BLaER1 treated with 17β-estradiol and CSF1 and Interleukin-3, amounts not matched to agents 10 nM and 100 nM (cell line): Measurements from ENCODE around the gene C1orf94.
"Not testable (repeated sequence)": the region's sequence is repeated elsewhere in the genome, so short reads cannot be mapped to it uniquely, and the experiment has no call there.

ENCODE experiments used
- H3K27ac ChIP-seq, 11 experiments: shearing (Covaris generic); formaldehyde crosslinking; 2 replicates each; pipeline ENCODE4 v1.8.1; 2022
- H3K27me3 ChIP-seq, 11 experiments: shearing (Covaris generic); formaldehyde crosslinking; 2 replicates each; pipeline ENCODE4 v1.8.1; 2022
- H3K36me3 ChIP-seq, 11 experiments: shearing (Covaris generic); formaldehyde crosslinking; 2 replicates each; pipeline ENCODE4 v1.8.1; 2022
- H3K4me1 ChIP-seq, 10 experiments: shearing (Covaris generic); formaldehyde crosslinking; 2 replicates each; pipeline ENCODE4 v1.8.1; 2022
- H3K4me2 ChIP-seq, 11 experiments: shearing (Covaris generic); formaldehyde crosslinking; 2 replicates each; pipeline ENCODE4 v1.8.1; 2022
- H3K4me3 ChIP-seq, 10 experiments: shearing (Covaris generic); formaldehyde crosslinking; 2 replicates each; pipeline ENCODE4 v1.8.1; 2022
- H3K9ac ChIP-seq, 11 experiments: shearing (Covaris generic); formaldehyde crosslinking; 2 replicates each; pipeline ENCODE4 v1.8.1; 2022
- H3K9me3 ChIP-seq, 11 experiments: shearing (Covaris generic); formaldehyde crosslinking; replicated peaks in 1 of 11; 2 replicates each; pipeline ENCODE4 v1.8.1; 2022
- H4K20me1 ChIP-seq, 11 experiments: shearing (Covaris generic); formaldehyde crosslinking; 2 replicates each; pipeline ENCODE4 v1.8.1; 2022
- Cebpa-rat ChIP-seq, 11 experiments: shearing (Covaris generic); IDR thresholded peaks; 2 replicates each; pipeline ENCODE4 v1.8.1; 2022

Gene C1orf94

DNA sequence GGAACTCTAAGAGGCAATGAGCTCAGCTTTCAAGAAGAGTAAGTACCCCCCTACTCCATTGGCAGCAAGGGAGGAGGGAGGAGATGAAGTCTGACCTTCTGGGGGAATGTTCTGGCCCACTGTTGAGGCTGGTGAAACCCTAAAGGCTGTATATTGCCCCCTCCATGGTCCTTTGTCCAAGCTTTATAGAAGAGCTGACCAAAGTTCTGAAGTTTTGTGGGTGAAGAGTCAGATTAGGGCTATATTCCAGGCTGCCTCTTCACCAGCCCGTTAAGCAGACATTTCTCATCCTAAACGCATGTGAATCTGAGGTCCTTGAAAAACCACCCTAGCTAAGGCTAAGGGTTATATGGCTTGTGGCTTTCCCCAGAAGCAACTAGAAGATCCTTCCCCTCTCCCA, 1.4 kb downstream of the C1orf94 start:
- Histone ChIP-seq H3K27me3 (no peaks in the 10 kb centered on the region), H4K20me1 (no peaks in the 10 kb centered on the region), H3K27ac (no peak overlapping the region), H3K9ac (no peak overlapping the region), H3K4me2 (no peak overlapping the region), H3K4me3 (no peak overlapping the region), H3K9me3 (no peaks in the 10 kb centered on the region), H3K36me3 (no peaks in the 10 kb centered on the region), H3K4me1 (no peaks in the 10 kb centered on the region)
- no peak for TF ChIP-seq Cebpa-rat (IDR thresholded peaks at IDR 0.05)

DNA sequence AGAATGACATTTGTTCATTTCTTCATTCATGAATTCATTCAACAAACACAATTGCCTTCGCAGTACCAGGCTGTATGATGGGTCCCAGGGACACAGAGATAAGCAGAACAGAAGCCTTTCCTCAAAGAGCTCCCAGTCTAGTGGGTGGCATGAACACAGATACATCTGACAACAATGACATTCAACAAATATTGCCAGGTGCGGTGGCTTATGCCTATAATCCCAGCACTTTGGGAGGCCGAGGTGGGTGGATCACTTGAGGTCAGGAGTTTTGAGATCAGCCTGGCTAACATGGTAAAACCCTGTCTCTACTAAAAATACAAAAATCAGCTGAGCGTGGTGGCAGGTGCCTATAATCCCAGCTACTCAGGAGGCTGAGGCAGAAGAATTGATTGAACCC, 6.7 kb downstream of the C1orf94 start:
- not testable (repeated sequence) for H3K27me3 ChIP-seq, H3K4me3 ChIP-seq, H4K20me1 ChIP-seq, H3K4me1 ChIP-seq, H3K9me3 ChIP-seq, H3K9ac ChIP-seq, H3K4me2 ChIP-seq, H3K27ac ChIP-seq, H3K36me3 ChIP-seq

DNA sequence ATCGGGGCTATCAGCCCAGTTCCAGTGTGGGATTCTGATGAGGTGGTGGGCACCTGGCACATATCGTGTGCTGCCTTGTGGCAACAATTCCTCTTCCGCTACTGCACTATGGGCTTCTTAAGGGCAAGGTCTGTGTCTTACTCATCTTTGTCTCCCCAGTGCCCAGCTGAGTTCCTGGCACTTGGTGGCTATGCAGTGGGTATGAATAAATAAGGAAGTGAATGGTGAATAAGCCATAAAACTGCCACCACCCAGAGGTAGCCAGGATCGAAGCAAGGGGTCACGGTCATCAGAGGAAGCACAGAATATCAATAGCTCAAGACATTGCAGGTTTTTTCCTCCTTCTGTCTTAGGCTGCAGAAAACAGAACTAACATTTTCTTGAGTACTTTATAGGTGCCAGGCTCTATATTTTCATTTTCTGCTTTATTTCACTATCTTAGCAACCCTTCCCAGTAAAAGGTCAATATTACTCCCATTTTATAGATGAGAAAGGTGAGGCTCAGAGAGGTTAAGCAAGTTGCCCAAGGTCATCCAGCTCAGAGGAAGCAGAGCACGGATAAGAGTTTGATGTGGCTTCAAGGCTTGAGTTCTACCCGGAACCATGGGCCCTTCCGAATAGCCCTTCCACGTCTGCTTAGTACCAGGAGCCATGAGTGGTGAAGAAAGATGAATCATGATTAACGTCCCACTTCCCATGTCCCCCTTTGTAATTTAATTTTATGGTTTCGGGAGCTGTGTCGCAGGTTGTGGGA, 10.2 kb downstream of the C1orf94 start:
- no peak overlapping the region for H3K4me2 ChIP-seq
- no peak overlapping the region for H3K9ac ChIP-seq
- H3K27me3 ChIP-seq = no peaks in the 10 kb centered on the region
- no peak overlapping the region for H3K4me3 ChIP-seq
- H3K9me3 ChIP-seq = peaks cover 9 to 21% (median 16%) of the 10 kb centered on the region in 11 experiments; a peak in 20 of 22 replicates
- no peaks in the 10 kb centered on the region for H3K4me1 ChIP-seq
- no peaks in the 10 kb centered on the region for H3K36me3 ChIP-seq
- no peak overlapping the region for H3K27ac ChIP-seq
- TF ChIP-seq Cebpa-rat (IDR thresholded peaks at IDR 0.05) = no peak
- H4K20me1 ChIP-seq = no peaks in the 10 kb centered on the region

DNA sequence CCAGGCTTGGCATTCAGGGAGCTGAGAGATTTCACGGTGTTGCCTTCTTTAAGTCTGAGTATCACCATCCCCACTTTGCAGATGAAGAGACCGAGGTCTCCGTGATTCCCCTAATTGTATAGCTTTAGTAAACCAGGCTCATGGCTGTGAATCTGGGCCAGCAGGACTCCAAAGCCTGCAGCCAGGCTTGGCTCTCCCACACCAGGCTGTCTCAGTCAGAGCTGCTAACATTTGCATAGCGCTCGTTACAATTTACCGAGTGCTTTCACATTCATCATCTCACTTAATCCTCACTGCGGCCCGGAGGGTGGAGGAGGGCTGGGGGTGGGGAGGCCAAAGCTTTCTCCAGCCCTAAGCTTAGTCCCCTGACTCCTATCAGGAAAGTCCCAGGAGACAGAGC, 11.7 kb downstream of the C1orf94 start:
- Histone ChIP-seq H3K9ac (no peak overlapping the region), H3K27me3 (no peaks in the 10 kb centered on the region), H4K20me1 (no peaks in the 10 kb centered on the region), H3K36me3 (no peaks in the 10 kb centered on the region), H3K27ac (no peak overlapping the region), H3K4me3 (no peak overlapping the region), H3K4me1 (no peaks in the 10 kb centered on the region), H3K4me2 (no peak overlapping the region), H3K9me3 (peaks cover 9 to 21% (median 16%) of the 10 kb centered on the region in 11 experiments; a peak in 20 of 22 replicates)
- no peak for TF ChIP-seq Cebpa-rat (IDR thresholded peaks at IDR 0.05)

DNA sequence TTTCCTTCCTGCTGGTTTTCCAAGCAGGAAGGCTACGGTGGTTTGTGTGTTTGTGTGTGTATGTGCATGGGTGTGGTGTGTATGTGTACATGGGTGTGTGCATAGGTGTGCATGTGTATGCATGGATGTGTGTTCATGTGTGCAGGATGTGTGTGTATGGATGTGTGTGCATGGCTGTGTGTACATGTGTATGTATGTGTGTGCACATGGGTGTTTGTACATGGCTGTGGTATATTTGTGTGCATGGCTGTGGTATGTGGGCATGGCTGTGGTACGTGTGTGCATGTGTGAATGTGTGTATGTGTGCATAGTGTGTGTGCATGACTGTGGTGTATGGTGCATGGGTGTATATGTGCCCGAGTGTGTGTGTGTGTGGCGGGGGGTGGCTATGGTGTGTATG, 12.3 kb downstream of the C1orf94 start:
- Histone ChIP-seq H3K36me3 (no peaks in the 10 kb centered on the region), H3K4me2 (no peak overlapping the region), H3K4me1 (no peaks in the 10 kb centered on the region), H3K9ac (no peak overlapping the region), H3K27me3 (no peaks in the 10 kb centered on the region), H3K9me3 (peaks cover 9 to 21% (median 16%) of the 10 kb centered on the region in 11 experiments; a peak in 20 of 22 replicates), H4K20me1 (no peaks in the 10 kb centered on the region), H3K4me3 (no peak overlapping the region), H3K27ac (no peak overlapping the region)
- TF ChIP-seq Cebpa-rat (IDR thresholded peaks at IDR 0.05) = no peak

DNA sequence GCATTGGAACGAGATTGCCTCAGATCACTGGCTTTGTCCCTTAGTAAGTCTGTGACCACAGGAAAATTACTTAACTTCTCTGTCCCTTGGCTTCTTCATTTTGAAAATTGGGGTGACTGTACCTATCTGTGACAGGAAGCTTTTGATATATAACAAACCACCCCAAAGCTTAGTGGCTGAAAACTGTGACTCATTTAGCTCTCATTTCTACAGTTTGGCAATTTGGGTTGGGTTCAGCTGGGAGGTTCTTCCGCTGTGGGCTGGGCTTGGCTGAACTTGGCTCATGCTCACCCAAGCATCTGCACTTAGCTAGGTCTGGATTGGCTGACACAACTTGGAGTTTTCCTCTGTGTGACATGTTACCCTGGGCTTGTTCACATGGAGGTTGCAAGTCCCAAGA, 14.0 kb downstream of the C1orf94 start:
- Histone ChIP-seq H3K4me1 (peaks cover 0 to 12% (median 10%) of the 10 kb centered on the region in 10 experiments; a peak in 13 of 20 replicates), H4K20me1 (no peaks in the 10 kb centered on the region), H3K9ac (no peak overlapping the region), H3K4me2 (no peak overlapping the region), H3K36me3 (no peaks in the 10 kb centered on the region), H3K27ac (no peak overlapping the region), H3K27me3 (no peaks in the 10 kb centered on the region), H3K9me3 (peaks cover 9 to 21% (median 16%) of the 10 kb centered on the region in 11 experiments; a peak in 20 of 22 replicates), H3K4me3 (no peak overlapping the region)
- TF ChIP-seq Cebpa-rat (IDR thresholded peaks at IDR 0.05) = no peak

DNA sequence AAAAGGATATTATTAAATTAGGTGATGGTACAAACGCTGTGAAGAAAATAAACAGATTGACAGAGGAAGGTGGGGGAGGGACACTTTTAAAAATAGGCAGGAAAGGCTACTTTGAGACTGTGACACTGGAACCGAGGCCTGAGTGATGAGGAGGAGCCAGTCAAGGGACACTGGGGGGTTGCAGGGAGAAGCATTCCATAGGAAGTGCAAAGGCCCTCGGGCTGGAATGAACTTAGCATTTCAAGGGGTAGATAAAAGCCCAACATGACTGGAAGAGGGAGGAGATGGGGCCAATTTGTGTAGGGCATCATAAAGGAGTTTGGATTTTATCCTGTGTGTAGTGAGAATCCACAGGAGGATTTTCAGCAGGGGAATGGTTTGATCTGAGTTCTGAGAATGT, 15.9 kb downstream of the C1orf94 start:
- TF ChIP-seq Cebpa-rat (IDR thresholded peaks at IDR 0.05) = no peak
- no peak overlapping the region for H3K4me3 ChIP-seq
- H3K27ac ChIP-seq = no peak overlapping the region
- H3K36me3 ChIP-seq = no peaks in the 10 kb centered on the region
- H3K4me2 ChIP-seq = no peak overlapping the region
- H3K27me3 ChIP-seq = no peaks in the 10 kb centered on the region
- H3K4me1 ChIP-seq = peaks cover 0 to 16% (median 14%) of the 10 kb centered on the region in 10 experiments; a peak in 13 of 20 replicates
- H4K20me1 ChIP-seq = no peaks in the 10 kb centered on the region
- H3K9ac ChIP-seq = no peak overlapping the region
- peaks cover 9 to 21% (median 16%) of the 10 kb centered on the region in 11 experiments; a peak in 20 of 22 replicates for H3K9me3 ChIP-seq

DNA sequence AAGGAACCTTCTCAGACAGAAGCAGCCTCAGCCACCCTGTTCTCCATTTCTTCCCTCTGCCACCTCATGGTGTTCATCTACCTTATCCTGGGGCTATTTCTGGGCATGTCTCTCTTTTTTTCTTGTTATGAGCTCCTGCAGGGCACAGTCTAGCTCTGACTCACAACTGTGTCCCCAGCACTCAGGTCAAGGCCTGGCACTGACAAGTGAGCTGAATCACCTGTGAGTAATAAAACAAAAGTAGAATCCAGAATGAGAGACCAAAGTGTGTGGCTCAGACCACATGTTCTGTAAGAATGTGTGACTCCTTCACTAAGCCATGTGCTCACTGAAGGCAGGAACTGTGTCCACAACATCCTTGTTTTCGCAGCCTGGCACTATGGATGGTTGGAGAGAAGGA, 23.2 kb downstream of the C1orf94 start:
- no peaks in the 10 kb centered on the region; a peak in 1 of 22 replicates for H4K20me1 ChIP-seq
- no peak overlapping the region for H3K9ac ChIP-seq

DNA sequence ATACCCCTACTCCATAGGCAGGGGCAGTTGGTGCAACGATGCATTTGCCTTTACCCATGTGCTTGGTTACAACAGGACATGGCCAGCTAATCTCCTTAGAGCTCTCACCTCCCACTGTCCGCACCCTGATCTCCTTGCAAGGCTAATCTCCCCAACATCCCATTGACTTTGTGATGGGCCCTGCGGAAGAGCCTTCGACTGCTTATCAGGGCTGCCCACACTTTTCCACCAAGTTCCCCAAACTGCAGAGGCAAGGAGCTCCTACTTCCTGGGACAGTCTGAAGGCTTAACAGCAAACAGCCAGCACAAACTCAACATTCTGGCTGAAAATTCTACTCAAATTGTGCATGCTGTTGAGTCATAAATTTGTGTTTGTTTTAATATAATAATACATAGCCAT, 36.0 kb downstream of the C1orf94 start:
- no peak overlapping the region for H3K9ac ChIP-seq
- no peaks in the 10 kb centered on the region for H3K9me3 ChIP-seq
- H3K4me2 ChIP-seq = no peak overlapping the region
- H4K20me1 ChIP-seq = no peaks in the 10 kb centered on the region; a peak in 1 of 22 replicates
- no peaks in the 10 kb centered on the region for H3K36me3 ChIP-seq
- H3K27me3 ChIP-seq = no peaks in the 10 kb centered on the region
- no peak overlapping the region for H3K4me3 ChIP-seq
- no peak for TF ChIP-seq Cebpa-rat (IDR thresholded peaks at IDR 0.05)
- H3K4me1 ChIP-seq = no peaks in the 10 kb centered on the region
- H3K27ac ChIP-seq = no peak overlapping the region

More for the DNA sequence above, 23.2 kb downstream of the C1orf94 start:
- Histone ChIP-seq H3K4me2 (no peak overlapping the region), H3K9me3 (no peaks in the 10 kb centered on the region), H3K36me3 (no peaks in the 10 kb centered on the region), H3K27me3 (no peaks in the 10 kb centered on the region), H3K27ac (no peak overlapping the region), H3K4me3 (no peak overlapping the region), H3K4me1 (peaks cover 0 to 12% (median 11%) of the 10 kb centered on the region in 10 experiments; a peak in 13 of 20 replicates)
- no peak for TF ChIP-seq Cebpa-rat (IDR thresholded peaks at IDR 0.05)

DNA sequence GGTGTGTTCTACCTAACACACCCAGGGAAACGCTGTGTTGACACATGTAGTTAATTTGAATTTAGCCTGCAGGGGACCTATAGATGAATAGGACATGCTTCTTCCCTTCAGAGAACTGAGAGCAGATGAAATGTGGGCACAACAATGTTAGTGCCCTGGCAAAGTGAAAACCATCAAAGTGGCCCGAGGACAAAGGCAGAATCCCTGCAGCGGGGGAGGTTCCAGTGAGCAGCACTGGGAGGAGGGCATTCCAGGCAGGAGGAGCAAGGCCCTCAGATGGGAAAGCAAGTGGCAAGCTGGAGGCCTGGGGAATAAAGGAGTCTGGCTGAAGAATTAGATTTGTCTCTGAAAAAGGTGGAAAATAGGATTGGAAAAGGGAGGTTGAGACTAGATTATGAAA, 37.2 kb downstream of the C1orf94 start:
- H3K4me2 ChIP-seq = no peak overlapping the region
- no peaks in the 10 kb centered on the region for H3K27me3 ChIP-seq
- H4K20me1 ChIP-seq = no peaks in the 10 kb centered on the region
- H3K36me3 ChIP-seq = no peaks in the 10 kb centered on the region
- H3K27ac ChIP-seq = no peak overlapping the region
- H3K4me3 ChIP-seq = no peak overlapping the region
- no peak for TF ChIP-seq Cebpa-rat (IDR thresholded peaks at IDR 0.05)
- H3K4me1 ChIP-seq = peaks cover 0 to under 1% (median 0%) of the 10 kb centered on the region in 10 experiments; a peak in 1 of 20 replicates
- no peak overlapping the region for H3K9ac ChIP-seq
- H3K9me3 ChIP-seq = no peaks in the 10 kb centered on the region
